Measurements from ENCODE around the gene CCDC85B.

The CCDC85B gene

DNA sequence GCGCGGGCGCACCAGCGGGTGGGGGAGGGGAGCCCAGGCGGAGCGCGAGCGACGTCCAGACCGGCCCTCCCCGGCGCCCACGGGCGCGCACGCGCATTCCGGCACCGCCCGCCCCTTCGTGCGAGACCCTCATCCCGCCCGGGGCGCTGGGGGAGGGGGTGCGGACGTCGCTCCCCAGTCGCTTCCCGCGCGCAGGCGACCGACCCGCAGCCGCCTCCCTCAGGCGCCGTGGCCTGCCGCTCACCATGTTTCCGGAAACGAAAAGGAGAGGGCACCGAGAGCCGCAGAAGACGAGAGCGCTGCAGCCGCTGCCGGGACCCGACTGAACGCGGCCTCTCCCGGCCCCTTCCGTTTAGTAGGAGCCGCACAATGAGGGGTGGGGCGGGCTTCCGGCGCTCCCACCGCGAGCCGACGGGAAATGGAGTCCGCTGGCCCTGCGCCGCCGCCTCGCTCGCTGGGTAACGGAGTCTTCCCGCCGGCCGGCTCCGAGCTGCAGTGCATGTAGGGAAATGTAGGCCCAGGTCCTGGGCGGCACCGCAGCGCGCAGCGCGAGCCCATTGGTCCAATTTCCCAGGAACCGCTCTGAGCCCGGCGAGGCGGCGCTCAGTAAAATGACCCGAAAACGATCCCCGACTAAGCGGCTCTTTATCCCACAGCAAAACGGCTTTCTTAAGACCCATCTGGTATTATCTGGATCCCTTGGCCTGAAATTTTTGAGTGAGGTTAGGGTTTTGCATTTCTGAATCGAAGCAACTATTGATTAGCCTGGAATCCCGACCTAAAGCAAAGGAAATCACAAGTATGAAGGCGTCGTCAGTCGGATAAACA, 32.4 kb upstream of the CCDC85B start, which contains the start of gene CFL1:
Gene CFL1 (minus strand): TSS at position 328 of the 828 bp plus-strand sequence. CDS start 81 bp downstream, at position 247.
- peak; percentile 99 for DNase-seq

DNA sequence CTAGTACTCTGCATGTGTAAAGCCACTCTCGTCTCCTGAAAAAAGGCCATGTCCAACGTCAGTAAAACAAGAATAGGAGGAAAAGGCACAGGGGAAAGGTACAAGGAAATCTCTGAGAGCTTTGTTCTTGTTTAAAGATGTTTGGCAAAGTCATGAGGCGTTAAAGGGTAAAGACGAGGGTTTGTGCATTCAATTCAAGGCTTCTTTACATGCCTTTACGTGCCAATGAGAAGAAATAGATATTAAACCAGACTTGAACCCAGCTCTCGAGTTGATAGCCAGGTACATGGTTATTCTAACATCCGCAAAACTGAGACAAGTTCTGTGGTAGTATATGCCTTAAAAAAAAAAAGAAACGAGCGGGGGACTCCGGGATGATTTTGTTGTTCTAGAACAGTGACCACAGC, 31.8 kb upstream of the CCDC85B start:
- no peak for DNase-seq

DNA sequence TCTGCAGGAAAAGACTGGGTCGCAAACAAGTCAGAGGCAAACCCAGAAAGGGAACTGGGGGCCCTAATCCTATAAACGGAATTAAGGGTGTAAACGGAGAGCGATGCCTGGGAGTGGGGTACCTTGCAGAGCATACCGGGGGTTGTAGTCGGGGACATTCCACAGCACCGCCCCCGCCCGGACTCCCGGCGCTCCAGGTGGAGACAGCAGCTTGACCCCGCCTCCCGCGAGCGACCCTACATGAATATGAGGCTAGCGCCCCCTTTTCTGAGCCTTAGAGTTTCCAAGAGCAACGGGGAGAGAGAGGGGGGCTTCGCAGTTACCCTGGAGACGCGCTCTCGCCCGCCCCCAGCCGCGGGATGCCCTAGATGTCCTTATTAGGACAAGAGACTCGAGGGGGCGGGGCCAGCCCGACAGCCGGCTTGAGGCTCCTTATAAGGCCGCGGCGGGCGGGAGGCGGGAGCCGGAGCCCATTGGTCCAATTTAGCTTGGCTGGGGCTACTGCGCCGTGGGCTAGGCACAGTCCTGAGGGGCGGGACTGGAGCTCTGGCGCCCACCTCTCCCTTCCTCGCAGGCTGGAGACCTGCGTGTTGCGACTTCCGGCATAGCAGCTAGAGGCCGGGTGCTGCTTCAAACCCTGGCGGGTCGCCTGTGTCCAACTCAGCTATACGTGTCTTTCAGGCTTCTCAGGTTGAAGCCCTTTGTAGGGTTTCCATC, 31.2 kb upstream of the CCDC85B start:
- peak; percentile 99 for DNase-seq

DNA sequence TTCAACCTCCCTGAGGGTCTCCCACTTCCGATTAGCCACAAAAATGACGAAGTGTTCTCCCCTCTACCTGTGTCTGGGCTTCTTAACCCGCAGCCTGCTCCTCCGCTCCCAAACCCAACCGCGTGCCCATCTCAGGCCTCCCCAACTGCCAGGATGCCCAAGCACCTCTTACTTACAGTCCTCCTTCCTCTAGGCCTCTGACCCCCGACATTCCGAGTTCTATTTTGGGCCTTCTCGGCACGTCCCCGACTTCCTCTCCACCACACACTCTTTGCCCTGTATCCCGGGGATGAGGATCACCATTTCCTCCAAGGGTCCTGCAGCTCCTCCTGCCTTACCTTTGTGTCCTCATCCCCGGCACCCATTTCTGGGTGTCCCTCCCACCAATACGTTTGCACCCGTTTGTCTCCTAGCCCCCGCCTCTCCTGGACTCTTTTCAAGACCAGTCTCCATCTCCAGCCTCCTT, 30.6 kb upstream of the CCDC85B start:
- peak; percentile 62 for DNase-seq

DNA sequence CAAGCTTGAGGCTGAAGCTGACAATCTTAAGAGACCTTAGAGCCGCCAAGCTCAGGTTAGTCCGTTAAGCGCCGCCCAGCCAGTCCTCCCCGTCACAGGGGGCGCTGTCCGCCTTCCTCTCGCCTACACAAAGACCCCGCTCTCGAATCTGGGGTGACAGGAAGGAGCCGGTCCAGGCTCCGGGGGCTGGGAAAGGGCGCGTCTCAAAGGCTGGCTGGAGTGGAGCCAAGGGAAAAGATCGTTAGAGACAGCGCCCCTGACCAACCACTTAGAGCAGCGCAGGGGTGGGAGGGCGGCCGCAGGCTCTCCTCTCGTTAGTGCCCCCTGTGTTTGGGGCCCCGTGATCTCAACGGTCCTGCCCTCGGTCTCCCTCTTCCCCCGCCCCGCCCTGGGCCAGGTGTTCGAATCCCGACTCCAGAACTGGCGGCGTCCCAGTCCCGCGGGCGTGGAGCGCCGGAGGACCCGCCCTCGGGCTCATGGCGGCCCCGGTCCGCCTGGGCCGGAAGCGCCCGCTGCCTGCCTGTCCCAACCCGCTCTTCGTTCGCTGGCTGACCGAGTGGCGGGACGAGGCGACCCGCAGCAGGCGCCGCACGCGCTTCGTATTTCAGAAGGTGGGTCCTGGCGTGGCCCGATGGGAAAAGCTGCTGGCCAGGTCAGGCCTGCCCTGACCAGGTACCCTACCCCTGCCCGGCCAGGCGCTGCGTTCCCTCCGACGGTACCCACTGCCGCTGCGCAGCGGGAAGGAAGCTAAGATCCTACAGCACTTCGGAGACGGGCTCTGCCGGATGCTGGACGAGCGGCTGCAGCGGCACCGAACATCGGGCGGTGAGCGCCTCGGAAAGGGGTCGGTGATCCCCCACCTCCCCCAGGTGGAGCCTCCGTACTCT, 30.0 kb upstream of the CCDC85B start, which contains the start of gene MUS81:
Gene MUS81 (plus strand): TSS at position 156 of the 887 bp plus-strand sequence. CDS start 321 bp downstream, at position 477.
- DNase-seq, result peak; percentile 97

DNA sequence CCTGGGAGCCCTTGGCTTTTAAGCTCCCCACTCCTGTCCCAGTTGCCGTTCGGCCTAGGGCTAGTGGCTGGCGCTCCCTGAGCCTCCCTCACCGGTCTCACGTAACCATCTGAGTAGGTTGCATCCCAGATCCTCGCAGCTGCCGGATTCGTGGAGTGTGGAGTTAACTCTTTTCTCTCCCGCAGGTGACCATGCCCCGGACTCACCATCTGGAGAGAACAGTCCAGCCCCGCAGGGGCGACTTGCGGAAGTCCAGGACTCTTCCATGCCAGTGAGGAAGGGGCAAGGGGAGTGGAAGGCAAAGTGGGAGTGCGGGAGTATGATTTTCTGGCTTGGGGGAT, 29.3 kb upstream of the CCDC85B start:
- DNase-seq, result no peak

DNA sequence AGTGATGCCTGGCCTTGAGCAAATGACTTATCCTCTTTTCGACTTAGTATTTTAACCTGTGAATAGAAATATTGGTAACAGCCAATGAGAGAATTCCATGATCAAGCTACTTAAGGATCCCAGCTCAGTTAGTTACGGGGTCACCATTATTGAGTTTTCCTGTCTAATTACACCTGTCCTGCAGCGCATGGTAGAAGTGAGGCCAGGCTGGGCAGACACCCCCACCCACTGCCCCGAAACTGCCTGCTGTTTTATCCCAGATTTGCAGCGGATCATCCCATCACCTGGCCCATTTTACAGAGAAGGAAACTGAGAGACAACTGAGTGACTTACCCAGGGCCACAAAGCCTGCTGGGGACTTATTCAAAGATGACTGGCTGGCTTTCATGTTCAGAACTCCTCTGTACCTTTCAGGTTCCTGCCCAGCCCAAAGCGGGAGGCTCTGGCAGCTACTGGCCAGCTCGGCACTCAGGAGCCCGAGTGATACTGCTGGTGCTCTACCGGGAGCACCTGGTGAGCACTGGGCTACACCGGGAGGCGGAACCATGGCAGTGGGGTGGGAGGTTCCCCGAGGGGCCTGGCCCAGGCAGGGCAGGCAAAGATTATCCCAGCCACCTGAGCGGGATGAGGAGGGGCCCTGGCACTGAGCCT, 28.8 kb upstream of the CCDC85B start:
- peak; percentile 3 for DNase-seq

DNA sequence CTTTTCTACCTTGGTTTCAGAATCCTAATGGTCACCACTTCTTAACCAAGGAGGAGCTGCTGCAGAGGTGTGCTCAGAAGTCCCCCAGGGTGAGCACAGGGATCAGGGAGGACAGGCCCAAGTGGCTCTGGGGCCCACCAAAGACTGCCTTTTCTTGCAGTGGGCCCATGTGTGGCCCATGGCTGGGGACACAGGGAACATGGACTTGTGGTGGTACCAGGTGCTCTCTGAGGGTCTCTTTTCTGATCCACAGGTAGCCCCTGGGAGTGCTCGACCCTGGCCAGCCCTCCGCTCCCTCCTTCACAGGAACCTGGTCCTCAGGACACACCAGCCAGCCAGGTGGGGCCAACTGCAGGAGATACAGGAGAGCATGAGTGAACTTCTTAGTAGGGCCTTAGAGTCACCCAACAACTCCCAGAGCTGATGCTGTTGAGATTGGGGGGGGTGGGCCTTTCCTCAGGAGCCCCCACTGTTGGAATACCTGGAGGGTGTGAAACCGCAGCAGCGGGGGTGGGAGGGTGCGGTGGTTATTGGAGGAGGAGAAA, 28.2 kb upstream of the CCDC85B start:
- no peak for DNase-seq

DNA sequence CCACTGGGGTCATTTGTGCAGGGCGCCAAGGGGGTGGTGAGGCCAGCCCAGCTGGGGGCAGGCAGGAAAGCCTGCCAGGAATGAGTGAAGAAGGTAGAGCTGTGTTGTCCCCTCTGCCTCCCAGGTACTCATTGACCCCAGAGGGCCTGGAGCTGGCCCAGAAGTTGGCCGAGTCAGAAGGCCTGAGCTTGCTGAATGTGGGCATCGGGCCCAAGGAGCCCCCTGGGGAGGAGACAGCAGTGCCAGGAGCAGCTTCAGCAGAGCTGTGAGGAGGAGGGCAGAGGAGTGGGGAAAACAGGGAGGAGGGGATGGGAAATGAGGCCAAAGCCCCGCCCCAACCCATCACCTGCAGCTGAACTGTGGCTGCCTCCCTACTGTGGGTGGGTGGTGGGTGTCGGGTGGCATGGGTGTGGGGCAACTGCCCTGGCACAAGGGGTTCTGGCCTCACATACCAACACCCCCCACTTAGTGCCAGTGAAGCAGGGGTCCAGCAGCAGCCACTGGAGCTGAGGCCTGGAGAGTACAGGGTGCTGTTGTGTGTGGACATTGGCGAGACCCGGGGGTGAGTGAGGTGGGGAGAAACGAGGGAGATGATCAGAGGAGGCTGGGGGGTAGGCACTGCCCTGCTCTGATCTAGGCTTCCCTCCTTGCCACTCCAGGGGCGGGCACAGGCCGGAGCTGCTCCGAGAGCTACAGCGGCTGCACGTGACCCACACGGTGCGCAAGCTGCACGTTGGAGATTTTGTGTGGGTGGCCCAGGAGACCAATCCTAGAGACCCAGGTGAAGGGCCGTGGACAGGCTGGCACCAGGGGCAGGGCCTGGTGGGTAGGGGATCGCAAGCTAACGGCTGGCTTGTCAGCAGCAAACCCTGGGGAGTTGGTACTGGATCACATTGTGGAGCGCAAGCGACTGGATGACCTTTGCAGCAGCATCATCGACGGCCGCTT, 27.3 kb upstream of the CCDC85B start:
- DNase-seq, result peak; percentile 2

DNA sequence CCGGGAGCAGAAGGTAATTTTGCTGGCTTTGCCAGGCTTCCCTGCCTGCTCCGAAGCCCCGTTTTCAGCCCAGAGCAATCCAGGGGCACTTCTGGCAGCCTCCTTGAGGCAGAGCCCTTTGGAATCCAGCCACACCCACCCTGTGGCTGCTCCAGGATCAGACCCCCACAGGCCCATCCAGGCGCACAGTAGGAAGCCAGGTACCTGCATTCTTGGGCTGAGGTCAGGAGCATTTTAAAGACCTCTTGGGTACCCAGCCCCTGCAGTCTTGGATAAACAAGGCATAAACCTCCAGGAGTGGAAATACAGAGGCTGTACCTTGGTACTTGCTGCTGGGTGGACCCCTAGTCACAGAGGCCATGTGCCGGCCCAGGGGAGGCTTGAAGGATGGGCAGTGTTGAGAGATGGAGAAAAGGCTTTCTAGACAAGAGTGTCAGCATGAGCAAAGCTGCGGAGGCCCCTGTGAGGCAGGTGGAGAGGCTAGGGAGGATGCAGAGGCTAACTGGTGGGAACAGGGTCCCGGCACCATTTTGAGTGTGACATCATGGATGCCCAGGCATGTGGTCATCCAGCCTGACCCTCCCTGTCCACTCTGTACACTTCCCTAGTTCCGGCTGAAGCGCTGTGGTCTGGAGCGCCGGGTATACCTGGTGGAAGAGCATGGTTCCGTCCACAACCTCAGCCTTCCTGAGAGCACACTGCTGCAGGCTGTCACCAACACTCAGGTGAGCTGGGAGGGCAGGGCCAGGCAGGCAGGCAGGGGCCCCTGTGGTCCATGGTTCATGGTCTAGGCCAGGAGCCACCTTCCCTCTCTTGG, 26.4 kb upstream of the CCDC85B start:
- DNase-seq, result no peak

DNA sequence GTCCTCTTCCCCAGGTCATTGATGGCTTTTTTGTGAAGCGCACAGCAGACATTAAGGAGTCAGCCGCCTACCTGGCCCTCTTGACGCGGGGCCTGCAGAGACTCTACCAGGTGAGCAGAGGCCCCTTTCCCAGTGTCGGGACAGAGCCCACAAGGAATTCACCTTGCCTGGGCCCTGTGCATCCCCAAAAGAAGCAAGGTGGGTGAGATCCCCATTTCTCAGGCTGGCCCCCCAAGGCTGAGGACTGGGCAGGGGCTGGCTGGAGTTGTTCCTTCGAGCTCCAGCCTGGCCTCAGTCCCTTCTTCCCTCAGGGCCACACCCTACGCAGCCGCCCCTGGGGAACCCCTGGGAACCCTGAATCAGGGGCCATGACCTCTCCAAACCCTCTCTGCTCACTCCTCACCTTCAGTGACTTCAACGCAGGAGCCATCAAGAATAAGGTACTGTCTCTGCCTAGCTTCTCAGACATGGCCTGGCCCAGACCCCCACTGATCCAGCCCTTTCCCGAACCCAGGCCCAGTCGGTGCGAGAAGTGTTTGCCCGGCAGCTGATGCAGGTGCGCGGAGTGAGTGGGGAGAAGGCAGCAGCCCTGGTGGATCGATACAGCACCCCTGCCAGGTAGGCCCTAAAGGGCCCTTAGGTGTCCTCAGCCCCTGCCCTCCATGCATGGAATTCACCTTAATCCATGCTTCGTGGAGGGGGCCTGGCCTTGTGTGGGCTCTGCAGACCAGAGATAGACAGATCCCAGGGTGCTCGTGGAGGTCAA, 25.6 kb upstream of the CCDC85B start:
- no peak for DNase-seq

DNA sequence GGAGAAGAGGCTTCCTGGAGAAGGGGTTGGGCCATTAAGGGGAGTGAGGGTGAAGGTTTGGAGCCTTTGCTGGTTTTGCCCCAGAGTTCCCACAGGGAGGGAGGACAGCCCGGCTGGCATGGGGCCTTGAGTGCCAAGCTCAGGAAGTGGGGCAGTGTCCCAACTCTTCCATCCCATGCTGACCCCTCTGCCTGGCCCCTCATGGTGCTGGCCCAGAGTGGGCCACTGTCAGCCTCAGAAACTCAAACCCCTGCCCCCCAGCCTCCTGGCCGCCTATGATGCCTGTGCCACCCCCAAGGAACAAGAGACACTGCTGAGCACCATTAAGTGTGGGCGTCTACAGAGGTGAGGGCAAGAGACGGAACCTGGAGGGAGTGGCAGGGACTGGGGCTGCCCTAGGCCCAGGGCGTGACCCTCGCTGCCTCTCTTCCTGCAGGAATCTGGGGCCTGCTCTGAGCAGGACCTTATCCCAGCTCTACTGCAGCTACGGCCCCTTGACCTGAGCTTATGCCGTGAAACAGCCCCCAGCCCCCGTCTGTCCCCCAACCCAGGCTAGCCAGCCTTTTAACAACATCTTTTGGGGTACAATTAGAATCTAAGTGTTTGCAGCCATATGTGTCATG, 24.8 kb upstream of the CCDC85B start:
- no peak for DNase-seq

DNA sequence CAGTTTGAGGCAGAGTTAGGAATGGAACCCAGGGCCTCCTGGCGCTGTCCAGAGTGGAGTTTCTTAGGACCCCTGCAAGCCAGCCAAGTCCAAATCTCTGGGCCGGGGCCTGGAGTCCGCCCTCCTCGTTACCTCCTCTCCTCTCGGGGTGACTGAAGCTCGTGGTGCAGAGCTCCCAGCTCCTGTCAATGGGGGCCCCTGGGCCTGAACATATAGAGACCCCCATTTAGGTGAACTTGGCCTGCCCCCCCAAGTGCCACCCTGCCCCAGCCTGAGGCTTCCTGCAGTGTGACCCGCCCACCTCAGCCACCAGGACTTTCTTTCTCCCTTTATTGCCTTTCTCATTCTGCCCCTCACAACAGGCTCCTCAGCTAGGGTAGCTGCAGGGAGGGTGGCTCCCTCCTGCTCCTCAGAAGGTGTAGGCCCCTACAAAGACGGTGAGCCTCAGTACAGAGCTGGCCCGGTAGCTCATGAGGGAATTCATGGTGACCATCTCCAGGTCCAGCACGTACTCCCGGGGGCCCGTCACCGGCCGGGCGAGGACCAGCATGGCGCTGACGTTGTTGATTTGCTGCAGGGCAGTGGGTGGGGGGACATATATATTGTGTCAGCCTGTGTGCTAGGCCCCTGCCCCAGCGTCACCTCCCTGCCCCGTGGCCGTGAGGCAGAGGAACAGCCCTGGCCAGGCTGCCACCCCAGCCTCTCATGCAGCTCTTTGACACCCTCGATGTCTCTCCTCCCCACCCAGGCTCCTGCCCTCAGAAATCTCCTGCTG, 23.8 kb upstream of the CCDC85B start:
- no peak for DNase-seq

DNA sequence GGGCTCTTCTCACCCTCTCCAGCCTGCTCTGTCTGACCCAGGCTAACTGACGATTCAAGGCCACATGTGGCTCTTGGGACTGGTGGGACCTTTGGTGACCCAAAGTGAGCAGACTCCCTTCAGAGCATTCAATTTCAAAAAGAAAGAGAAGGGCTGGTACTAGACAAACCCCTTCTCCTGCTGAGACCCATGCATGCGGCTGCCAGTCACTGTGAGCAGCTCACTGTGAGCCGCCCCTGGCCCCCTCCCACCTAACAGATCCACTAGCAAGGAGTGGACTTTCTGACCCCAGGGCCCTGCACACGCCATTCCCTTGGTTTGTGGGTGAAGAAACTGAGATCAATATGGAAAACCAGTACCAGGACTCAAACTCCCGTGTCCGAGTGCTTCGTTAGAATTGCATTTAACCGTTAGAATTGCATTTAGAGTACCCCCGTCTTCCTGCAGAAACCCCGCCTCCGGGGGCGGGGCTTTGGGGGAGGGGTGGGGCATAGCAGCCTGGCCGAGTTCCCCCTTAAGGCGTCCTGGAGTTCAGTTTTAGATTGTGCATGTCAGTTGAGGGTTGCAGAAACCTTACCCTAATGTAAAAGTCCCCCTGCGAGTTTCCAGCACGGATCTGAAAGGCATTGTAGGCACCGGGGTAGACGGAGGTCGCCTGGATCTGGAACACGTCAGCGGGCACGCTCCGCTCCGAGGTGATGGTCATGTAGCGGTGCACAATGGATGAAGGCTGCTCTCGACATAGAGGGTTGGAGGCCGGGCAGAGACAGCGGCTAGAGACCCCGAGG, 23.0 kb upstream of the CCDC85B start:
- DNase-seq, result no peak

DNA sequence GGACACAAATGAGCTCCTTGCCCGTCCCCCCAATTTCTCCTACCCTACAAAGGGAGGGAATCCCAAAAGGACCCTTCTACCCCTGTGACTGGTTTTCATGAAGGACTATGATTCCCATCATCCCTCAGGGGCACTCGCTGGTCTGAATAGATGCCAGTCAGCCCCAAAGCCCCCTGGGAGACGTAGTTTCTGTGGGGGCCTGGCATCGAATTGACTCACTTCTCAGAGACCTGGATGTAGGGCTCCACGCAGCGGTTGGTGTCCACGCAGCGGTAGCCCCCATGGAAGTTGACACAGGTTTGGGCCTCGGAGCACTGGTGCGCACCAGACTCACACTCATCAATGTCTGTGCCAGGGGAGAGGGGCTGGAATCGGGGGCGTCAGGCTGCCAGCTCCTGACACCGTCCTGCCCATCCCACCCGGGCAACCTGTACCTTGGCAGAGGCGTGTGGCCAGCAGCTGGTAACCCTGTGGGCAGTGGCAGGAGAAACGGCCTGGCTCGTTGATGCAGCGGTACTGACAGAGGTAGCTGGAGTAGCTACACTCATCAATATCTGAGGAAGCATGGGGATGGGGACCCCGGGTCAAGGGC, 22.3 kb upstream of the CCDC85B start:
- DNase-seq, result no peak

DNA sequence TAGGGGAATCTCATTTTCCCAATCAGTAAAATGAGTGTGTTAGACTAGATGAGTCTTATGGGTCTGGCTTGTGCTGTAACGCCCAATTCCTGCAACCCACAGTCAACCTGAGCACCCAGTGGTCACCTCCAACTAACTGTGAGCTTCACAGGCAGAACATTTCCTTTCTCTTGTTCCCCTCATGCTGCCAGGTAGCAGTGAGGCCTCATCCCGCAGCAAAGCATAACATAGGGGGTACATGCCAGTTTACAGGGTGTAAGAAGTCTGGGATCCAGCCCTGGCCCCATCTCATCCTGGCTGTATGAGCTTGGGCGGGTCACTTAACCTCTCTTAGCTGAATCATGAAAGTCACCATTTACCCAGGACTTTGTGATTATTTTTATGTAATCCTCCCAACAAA, 21.6 kb upstream of the CCDC85B start:
- DNase-seq, result no peak

All from activated CD4-positive, alpha-beta T cell treated with anti-CD3 and anti-CD28 coated beads for 48 hours (primary cell).